GM18870 (cell line): ENCODE measurements around the gene CWC15.
"Not testable (repeated sequence)": the region's sequence is repeated elsewhere in the genome, so short reads cannot be mapped to it uniquely, and the experiment has no call there.

Source experiments
- ATAC-seq: cut with Tn5 transposase; IDR thresholded peaks from one replicate; pipeline ENCODE4 v1.9.1; 2021; ENCODE audit warnings: moderate library complexity; ENCODE audit not compliant: unreplicated experiment

CWC15 gene

GRCh38 chr11:94956963-94957362 is 16.4 kb downstream of the CWC15 start:
- no peak for ATAC-seq

- ATAC-seq = no peak
These were observed 18.6 kb downstream of the CWC15 start for GRCh38 chr11:94954753-94955152.

GRCh38 chr11:94948070-94948617 is 25.2 kb downstream of the CWC15 start:
- ATAC-seq = no peak

GRCh38 chr11:94946812-94947211 is 26.5 kb downstream of the CWC15 start:
- peak; percentile 58 for ATAC-seq

DNA sequence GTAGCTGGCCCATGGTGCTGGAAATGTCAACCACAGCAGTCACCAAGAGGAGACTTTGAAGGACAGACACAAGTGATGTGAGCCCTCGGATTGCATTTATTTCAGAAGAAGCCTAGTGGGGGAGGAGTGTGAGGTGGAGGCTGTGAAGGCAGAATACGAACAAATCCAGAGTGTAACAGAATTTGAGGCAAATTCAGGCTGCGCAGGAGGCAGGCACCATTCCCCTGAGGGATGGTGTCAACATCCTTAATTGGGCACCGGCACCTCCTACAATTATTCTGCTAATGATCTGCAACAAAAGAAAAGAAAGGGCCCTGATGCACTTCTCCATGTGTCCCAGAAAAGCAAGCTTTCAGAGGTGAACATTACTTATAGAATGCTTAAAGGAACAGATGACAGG is 32.2 kb downstream of the CWC15 start:
- ATAC-seq = no peak

GRCh38 chr11:94939346-94939745 is 34.0 kb downstream of the CWC15 start:
- no peak for ATAC-seq

DNA sequence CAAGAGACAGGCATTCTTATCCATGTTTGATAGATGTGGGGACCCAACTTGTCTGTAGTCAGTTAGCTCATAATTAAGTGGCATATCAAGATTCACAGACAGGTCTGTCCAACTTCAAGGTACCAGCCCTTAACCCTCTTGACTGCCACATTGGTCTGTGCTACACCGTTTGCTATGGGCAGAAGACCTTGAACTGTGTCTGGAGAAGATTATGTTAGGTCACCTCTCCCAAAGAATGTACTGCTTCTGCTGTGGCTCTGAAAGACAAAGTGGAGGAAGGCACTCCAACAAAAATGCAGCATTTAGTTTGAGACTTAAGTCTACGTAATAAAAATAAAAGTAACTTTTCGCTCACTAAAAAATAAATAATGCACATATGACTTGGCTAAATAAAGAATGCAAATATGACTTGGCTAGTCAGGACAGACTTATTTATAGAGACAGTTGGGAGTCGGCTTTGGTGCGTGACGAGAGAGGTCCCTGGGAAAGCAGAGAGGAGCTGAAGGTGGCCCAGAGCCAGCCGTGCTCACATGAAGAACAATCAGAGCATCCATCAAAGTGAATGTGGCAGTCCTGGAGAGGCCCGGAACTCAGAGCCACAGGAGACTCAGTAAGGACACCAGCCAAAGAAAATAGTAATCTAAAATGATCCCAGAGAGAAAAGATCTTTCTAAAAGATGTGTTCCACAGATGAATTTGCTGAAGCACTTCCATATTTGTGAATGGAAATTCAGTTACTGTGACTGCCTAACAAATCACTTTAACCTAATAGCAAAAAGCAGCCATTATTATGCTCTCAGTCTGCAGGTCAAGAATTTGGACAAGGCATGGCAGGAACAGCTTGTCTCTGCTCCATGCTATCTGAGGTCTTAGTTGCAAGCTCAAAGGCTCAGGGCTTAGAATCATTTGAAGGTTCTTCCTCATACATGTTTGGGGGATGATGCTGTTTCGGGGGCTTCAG is 35.0 kb downstream of the CWC15 start:
- no peak for ATAC-seq

GRCh38 chr11:94934846-94935245 is 38.5 kb downstream of the CWC15 start:
- ATAC-seq = no peak

DNA sequence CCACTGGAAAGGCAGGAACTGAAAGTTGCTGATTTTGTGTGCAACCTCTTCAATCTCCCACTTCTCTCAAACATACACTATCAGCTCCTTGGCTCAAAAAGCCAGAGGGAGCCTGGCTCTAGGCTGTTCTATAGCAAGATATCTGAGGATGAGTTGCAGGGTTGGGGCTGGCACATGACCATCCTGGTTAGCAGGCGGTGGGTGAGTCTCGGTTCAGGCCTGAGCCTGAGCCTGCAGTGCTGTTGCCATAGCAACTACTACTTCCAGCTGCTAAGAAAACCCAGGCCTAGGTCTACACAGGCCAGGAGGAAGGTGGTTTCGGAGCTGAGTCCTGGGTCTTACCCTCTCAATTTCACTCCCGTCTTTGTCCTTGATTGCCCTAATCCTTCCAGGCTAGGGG is 39.0 kb downstream of the CWC15 start:
- ATAC-seq = no peak

- ATAC-seq = no peak
These were observed 39.9 kb downstream of the CWC15 start for GRCh38 chr11:94933223-94934130.

DNA sequence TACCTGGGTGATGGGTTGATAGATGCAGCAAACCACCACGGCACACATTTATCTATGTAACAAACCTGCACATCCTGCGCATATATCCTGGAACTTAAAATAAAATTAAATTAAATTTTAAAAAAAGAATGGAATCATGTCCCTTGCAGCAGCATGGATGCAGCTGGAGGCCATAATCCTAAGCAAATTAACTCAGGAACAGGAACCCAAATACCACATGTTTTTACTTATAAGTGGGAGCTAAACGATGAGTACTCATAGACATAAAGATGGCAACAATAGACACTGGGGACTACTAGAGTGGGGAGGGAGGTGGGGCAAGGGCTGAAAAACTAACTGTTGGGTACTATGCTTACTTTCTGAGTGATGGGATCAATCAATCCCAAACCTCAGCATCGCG is 40.9 kb downstream of the CWC15 start:
- no peak for ATAC-seq

DNA sequence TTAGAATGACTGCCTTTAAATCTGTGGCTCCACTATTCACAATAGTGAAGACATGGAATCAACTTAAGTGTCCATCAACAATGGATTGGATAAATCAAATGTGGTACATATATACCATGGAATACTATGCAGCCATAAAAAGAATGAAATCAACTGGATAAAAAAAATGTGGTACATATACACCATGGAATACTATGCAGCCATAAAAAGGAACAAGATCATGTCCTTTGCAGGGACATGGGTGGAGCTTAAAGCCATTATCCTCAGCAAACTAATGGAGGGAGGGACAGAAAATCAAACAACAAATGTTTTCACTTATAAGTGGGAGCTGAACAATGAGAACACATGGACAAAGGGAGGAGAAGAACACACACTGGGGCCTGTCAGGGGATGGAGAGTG is 41.3 kb downstream of the CWC15 start:
- not testable (repeated sequence) for ATAC-seq

DNA sequence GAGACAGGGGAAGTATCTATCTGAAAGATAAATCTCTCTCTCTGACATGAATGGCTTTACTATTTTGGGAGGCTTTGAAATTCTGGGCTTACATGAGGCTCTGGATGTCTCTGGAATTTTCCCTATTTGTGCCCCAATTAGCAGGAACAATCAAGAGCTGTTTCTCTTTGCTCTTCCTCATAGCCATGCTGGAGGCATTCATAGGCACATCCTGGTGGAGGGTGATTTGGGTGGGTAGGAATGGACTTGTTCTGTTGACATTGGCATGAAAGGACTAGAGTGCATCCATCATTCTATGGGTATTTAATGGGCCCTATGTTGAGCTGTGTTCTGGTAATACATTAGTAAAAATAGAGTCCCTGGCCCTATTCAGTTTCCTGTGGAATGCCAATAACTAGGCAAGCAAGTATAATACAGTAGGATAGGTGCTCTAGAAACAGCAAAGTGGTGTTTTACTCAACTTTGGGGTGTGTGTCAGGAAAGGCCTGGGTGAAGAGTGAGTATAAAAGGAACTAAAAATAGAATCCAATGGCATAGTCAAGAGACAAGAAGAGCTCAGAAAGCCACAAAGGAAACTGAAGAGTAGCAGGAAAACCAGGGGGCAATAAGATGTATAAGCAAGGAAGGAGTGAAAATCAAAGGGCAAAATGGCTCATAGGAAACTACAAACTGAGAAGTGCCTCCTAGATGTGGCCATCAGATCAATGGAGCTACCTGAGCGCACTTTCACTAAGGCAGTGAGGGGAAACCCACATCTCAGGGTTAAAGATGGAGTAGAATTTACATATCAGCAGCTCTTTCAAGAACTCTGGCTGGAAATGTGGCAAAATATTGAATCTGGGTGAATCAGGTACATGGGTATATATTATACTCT is 45.0 kb downstream of the CWC15 start:
- no peak for ATAC-seq

DNA sequence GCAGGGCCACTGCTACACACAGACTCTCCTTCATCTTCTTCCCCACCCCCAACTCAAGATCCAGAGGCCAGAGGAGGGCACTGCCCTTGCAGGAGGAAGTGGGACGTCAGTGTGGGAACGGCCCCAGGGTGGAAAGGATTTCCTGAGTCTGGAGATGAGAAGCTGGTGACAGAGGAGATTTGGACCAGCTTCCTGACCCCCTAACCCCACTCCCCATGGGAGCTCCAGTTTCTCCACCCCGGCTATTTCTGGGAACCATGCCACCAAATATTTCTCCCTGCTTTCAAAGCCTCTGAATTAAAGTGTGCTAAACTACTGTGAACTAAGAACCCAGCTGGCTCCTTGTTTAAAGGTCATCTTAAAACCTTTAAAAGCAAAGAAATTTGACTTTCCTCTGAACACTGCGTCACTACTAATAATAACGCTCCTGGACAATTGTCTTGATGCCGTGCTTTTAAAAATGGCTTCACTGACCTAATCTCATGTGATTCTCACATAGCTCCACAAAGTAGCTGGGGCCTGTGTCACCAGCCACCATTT is 46.6 kb downstream of the CWC15 start:
- ATAC-seq = no peak

DNA sequence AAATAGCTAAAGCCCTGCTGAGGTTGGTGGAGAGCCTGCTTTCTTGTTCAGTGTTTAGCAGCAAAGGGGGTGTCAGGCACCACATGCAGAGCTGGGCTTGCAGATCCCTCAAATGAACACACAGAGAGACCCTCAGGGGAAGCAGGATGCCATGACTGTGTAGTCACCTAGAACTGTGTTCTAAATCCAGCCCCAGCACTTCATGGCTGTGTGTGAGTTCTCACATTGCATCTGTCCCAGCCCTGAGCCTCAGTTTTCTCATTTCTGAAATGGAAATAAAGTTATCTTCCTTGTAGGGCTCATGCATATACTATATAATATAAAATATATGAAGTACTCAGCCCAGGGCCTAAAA is 47.1 kb downstream of the CWC15 start:
- ATAC-seq = no peak

DNA sequence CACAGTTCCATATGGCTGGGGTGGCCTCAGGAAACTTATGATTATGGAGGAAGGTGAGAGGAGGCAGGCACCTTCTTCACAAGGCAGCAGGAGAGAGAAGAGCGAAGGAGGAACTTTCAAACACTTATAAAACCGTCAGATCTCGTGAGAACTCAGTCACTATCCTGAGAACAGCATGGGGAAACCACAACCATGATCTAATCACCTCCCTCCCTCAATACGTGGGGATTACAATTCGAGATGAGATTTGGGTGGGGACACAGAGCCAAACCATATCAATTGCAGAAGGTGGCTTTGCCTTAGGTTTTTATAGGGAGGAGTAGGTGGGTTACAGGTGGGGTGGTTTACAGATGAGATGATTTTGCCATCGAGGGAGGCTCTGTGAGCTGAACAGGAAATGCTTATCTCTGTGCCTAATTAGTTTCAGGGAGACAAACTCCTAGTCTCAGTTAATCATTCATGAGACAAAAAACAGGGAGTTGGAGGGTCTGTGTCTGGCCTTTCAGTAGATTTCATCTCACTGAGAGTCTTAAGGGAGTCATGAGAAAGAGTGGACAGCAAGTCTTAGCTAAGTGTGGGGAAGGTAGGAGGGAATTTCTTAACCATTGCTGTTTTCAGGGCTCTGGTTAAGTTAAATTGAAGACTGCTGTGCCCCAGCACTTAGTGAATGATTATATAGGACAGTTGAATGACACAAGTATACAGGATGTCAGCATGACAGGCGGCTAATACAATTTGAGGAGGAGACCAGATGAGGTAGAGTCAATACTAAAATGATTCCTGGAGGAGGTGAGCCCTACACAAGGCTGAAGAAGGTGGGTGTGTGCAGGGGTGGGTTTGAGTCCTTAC is 47.7 kb downstream of the CWC15 start:
- ATAC-seq = peak; percentile 80

DNA sequence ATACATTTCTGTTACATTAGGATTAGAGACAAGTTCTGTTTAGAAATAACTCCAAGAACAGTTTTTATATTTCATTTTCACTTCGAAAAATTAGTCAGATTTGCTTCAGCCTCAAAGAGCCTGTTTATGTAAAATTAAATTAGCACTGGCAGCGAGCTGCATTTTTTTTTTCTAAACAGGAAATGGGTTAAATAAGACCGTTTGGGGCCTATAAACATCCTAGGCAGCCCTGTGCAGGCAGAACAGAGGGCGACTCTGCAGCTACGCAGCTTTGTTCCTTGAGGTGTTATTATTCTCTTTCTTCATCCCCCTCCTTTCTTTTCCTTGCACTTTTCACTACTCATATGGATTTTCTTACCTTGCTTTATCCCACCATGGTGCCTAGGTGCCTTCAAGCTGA is 48.7 kb downstream of the CWC15 start:
- no peak for ATAC-seq

DNA sequence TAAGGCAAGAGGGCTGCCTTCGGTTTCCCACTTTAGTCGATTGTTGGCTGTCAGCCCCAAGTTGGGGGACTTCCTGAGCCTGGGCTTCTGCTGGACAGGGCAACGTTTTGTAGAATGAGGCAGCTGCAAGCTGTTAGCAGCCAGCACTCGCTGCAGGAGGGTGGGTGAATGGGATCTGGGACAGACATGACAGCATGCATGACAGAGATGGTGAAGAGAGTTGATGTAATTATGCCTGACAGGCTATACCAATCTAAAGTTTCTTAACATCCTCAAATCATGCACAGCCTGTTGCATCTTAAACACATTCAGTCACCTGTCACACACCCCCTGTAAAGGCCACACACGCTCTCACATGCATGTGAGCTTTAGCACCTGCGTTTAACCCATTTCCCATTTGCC is 49.2 kb downstream of the CWC15 start:
- no peak for ATAC-seq

DNA sequence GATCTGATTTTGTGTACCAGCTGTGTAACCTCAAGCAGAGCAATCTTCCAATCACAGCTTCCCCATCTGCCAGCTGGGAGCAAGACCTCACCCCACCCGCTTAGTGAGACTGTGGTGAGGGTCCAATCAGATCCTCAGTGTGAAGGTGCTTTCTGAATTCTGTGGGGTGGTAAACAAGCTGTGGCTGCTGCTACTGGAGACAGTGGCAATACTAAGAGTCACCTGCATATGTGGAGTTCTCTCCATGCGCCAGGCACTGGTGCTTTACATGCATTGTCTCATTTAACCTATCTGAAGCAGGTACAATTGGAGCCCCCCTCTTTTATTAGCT is 50.4 kb downstream of the CWC15 start:
- ATAC-seq = no peak
